ENCODE measurements around the gene EFCAB13.
"Not testable (repeated sequence)": the region's sequence is repeated elsewhere in the genome, so short reads cannot be mapped to it uniquely, and the experiment has no call there.

The EFCAB13 gene

GRCh38 chr17:47432240-47432639, 108.5 kb downstream of the EFCAB13 start:
- DNase-seq, result not testable (repeated sequence)

- no peak for DNase-seq
Observed at GRCh38 chr17:47465165-47465564, 141.4 kb downstream of the EFCAB13 start.

- DNase-seq, result not testable (repeated sequence)
Observed at GRCh38 chr17:47466976-47467375, 143.2 kb downstream of the EFCAB13 start.

DNA sequence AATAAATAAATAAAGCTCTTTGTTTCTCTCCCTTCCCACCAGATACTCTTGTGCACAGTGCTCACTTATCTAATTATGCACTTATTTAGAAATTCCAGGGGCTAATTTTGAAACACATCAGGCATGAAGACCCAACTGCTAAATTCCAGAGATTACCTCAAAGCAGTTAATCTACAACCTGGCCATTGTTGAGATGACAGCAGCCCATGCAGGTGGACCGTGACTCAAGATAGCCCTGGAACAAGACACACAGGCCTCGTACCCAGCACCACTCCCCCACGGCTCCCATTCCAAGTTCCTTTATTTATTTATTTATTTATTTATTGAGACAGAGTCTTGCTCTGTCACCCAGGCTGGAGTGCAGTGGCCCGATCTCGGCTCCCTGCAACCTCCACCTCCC, 147.1 kb downstream of the EFCAB13 start:
- no peak for DNase-seq

GRCh38 chr17:47472073-47472472, 148.3 kb downstream of the EFCAB13 start:
- DNase-seq, result not testable (repeated sequence)

All from NCI-H1105 treated with DMSO at 0.1 percent for 48 hours (cell line).